GM19324 (cell line): Measurements from ENCODE around the gene ARSI.

Experiments
- ATAC-seq: cut with Tn5 transposase; IDR thresholded peaks from one replicate; pipeline ENCODE4 v1.9.1; 2021; ENCODE audit warnings: mild to moderate bottlenecking, moderate library complexity; ENCODE audit not compliant: unreplicated experiment, low FRiP score

Gene ARSI

GRCh38 chr5:150295741-150296486 lies 6.8 kb downstream of the ARSI start:
- no peak for ATAC-seq

GRCh38 chr5:150295172-150295634 lies 7.5 kb downstream of the ARSI start:
- ATAC-seq = no peak

GRCh38 chr5:150294551-150295071 lies 8.1 kb downstream of the ARSI start:
- ATAC-seq = no peak

GRCh38 chr5:150293091-150293941 lies 9.4 kb downstream of the ARSI start:
- ATAC-seq = no peak

- no peak for ATAC-seq
Observed at GRCh38 chr5:150291388-150292385, 11.0 kb downstream of the ARSI start.

GRCh38 chr5:150289551-150290390 lies 12.9 kb downstream of the ARSI start, which contains the start of gene CAMK2A:
CAMK2A (minus strand) TSS chr5:150289773; CDS start chr5:150289625, 148 bp downstream.
- no peak for ATAC-seq

- ATAC-seq = no peak
Observed at GRCh38 chr5:150288791-150289190, 13.9 kb downstream of the ARSI start.

- ATAC-seq = no peak
Observed at GRCh38 chr5:150288361-150288760, 14.3 kb downstream of the ARSI start.

- ATAC-seq = no peak
Observed at GRCh38 chr5:150286820-150287219, 15.9 kb downstream of the ARSI start.

GRCh38 chr5:150285114-150285513 lies 17.6 kb downstream of the ARSI start:
- ATAC-seq = no peak

GRCh38 chr5:150284311-150284710 lies 18.4 kb downstream of the ARSI start:
- no peak for ATAC-seq

- no peak for ATAC-seq
Observed at GRCh38 chr5:150283904-150284303, 18.8 kb downstream of the ARSI start.

- ATAC-seq = no peak
Observed at GRCh38 chr5:150281987-150282386, 20.7 kb downstream of the ARSI start.

GRCh38 chr5:150279330-150280020 lies 23.2 kb downstream of the ARSI start:
- no peak for ATAC-seq

GRCh38 chr5:150278916-150279315 lies 23.8 kb downstream of the ARSI start:
- no peak for ATAC-seq

GRCh38 chr5:150278046-150278730 lies 24.5 kb downstream of the ARSI start:
- no peak for ATAC-seq

GRCh38 chr5:150277043-150277442 lies 25.7 kb downstream of the ARSI start:
- no peak for ATAC-seq

- no peak for ATAC-seq
Observed at GRCh38 chr5:150274811-150275210, 27.9 kb downstream of the ARSI start.
